Gastroesophageal sphincter (tissue), 3 donors: ENCODE results near the gene MLLT3.

ENCODE experiments used
- CTCF ChIP-seq, 4 experiments: fragments of 200-600 bp in 2 of 4; fragments of 450-650 bp in 2 of 4; sonication (generic) in 1 of 4; IDR thresholded peaks; one replicate each; pipeline ENCODE4 v1.5.1; 2017 to 2019; ENCODE audit warnings: antibody characterized with exemption in 4 of 4, mild to moderate bottlenecking in 2 of 4, moderate library complexity in 2 of 4
- POLR2A ChIP-seq, 2 donors: fragments of 450-650 bp; IDR thresholded peaks; one replicate each; pipeline ENCODE4 v1.6.1; 2017; ENCODE audit warnings: antibody characterized with exemption in 2 of 2, mild to moderate bottlenecking in 2 of 2, moderate library complexity in 1 of 2

GRCh38 chr9:20355022-20355421 is 267.3 kb downstream of the MLLT3 start:
- TF ChIP-seq POLR2A (IDR thresholded peaks at IDR 0.05) (no peak), CTCF (IDR thresholded peaks at IDR 0.05) (no peak)
